Endothelial cell of umbilical vein (primary cell): ENCODE measurements around the gene IRF2BP1. TPM values are rescaled to one million over a fixed set of nuclear protein-coding genes. Genes with fewer than 3 reads are reported as not detected.

ENCODE experiments used
- BruUV-seq: library from RNA; stranded (reverse); fragments of 400-500 nt; replicated peaks from 2 replicates; lab custom pipeline; 2021; lab: Mats Ljungman, UMichigan
- CTCF ChIA-PET: fragments of 300-600, 350-600 bp; sonication (Branson Sonifier 250); formaldehyde crosslinking; loops from one replicate; lab custom pipeline; 2021; ENCODE audit warnings: antibody characterized with exemption, inconsistent platforms; lab: Charles Lee
- POLR2A ChIA-PET: fragments of 300-600, 350-600 bp; sonication (Branson Sonifier 250); formaldehyde crosslinking; loops from one replicate; lab custom pipeline; 2021; ENCODE audit warnings: antibody characterized with exemption, inconsistent platforms; lab: Charles Lee
- DNase-seq: peaks from one replicate; pipeline ENCODE4 v3.0.0-alpha.2; 2011; ENCODE audit warnings: low read depth, low spot score
- FAIRE-seq: peaks from 2 replicates; lab custom pipeline; 2011; peaks lifted over from hg19 to GRCh38; lab: Jason Lieb, UNC
- H2AFZ ChIP-seq: 2 replicates; pipeline ENCODE4 v1.6.0; 2012; ENCODE audit warnings: low read depth, low read length, control low read depth, inconsistent platforms
- H3K27ac ChIP-seq: 2 replicates; pipeline ENCODE4 v1.5.1; 2011; ENCODE audit warnings: low read depth, mild to moderate bottlenecking, control low read depth, low read length, moderate library complexity; ENCODE audit not compliant: insufficient read depth
- H3K27me3 ChIP-seq, 2 experiments: 2 replicates each; pipeline versions ENCODE4 v1.6.0 to v1.6.1; 2011; ENCODE audit warnings: low read length in 2 of 2, mixed read lengths in 1 of 2; ENCODE audit not compliant: control insufficient read depth in 2 of 2, insufficient read depth in 2 of 2
- H3K36me3 ChIP-seq, 2 experiments: 2 replicates in 1 of 2; 3 replicates in 1 of 2; pipeline ENCODE4 v1.5.1; 2011; ENCODE audit warnings: low read length in 2 of 2, mild to moderate bottlenecking in 1 of 2, moderate library complexity in 1 of 2; ENCODE audit not compliant: control insufficient read depth in 2 of 2, insufficient read depth in 2 of 2; ENCODE audit errors: extremely low read depth in 1 of 2
- H3K4me1 ChIP-seq: 3 replicates; pipeline ENCODE4 v1.5.1; 2011; ENCODE audit warnings: mild to moderate bottlenecking, low read length; ENCODE audit not compliant: control insufficient read depth, insufficient read depth; ENCODE audit errors: extremely low read depth
- H3K4me2 ChIP-seq: 2 replicates; pipeline ENCODE4 v1.6.1; 2011; ENCODE audit warnings: low read length, control low read depth, mixed read lengths; ENCODE audit not compliant: insufficient read depth
- H3K4me3 ChIP-seq, 3 experiments: fragments of 200-600 bp in 1 of 3; sonication (generic), shearing (Covaris generic) in 1 of 3; replicated peaks in 1 of 3; 2 replicates each; pipeline ENCODE4 v1.5.1; 2011 to 2016; ENCODE audit warnings: control low read depth in 3 of 3, low read length in 3 of 3, mild to moderate bottlenecking in 2 of 3, inconsistent platforms in 1 of 3, low read depth in 1 of 3, moderate library complexity in 1 of 3; ENCODE audit not compliant: insufficient read depth in 1 of 3
- H3K79me2 ChIP-seq: 2 replicates; pipeline ENCODE4 v1.6.0; 2012; ENCODE audit warnings: low read length, inconsistent platforms; ENCODE audit not compliant: control insufficient read depth, insufficient read depth
- H3K9ac ChIP-seq: replicated peaks from 2 replicates; pipeline ENCODE3; 2011; ENCODE audit warnings: low read length, control low read depth; ENCODE audit not compliant: insufficient read depth; ENCODE audit errors: extremely low read depth
- H3K9me1 ChIP-seq: replicated peaks from 3 replicates; pipeline ENCODE4 v1.6.0; 2011; ENCODE audit warnings: mild to moderate bottlenecking, low read length; ENCODE audit not compliant: control insufficient read depth, insufficient read depth; ENCODE audit errors: extremely low read depth
- H3K9me3 ChIP-seq: replicated peaks from 2 replicates; pipeline ENCODE4 v1.5.1; 2012; ENCODE audit warnings: low read length, inconsistent platforms; ENCODE audit not compliant: control insufficient read depth, insufficient read depth
- H4K20me1 ChIP-seq: replicated peaks from 2 replicates; pipeline ENCODE3; 2011; ENCODE audit warnings: mild to moderate bottlenecking, low read length; ENCODE audit not compliant: control insufficient read depth, insufficient read depth; ENCODE audit errors: extremely low read depth
- CTCF ChIP-seq, 2 donors: IDR thresholded peaks; 1 replicate in 1 of 2; 2 replicates in 1 of 2; pipeline ENCODE4 v1.5.1; 2011; ENCODE audit warnings: low read length in 2 of 2, mild to moderate bottlenecking in 2 of 2, moderate library complexity in 2 of 2, control low read depth in 1 of 2, inconsistent platforms in 1 of 2, low read depth in 1 of 2; ENCODE audit not compliant: insufficient read depth in 1 of 2; ENCODE audit errors: extremely low read depth in 1 of 2
- FOS ChIP-seq: IDR thresholded peaks from 2 replicates; pipeline ENCODE4 v1.6.1; 2011; ENCODE audit warnings: mild to moderate bottlenecking, low read length, moderate library complexity, borderline replicate concordance; ENCODE audit not compliant: insufficient read depth
- POLR2A ChIP-seq: IDR thresholded peaks from 2 replicates; pipeline ENCODE4 v1.6.1; 2012; ENCODE audit warnings: low read depth, mild to moderate bottlenecking, control low read depth, low read length
- POLR2AphosphoS5 ChIP-seq: IDR thresholded peaks from 2 replicates; pipeline ENCODE4 v1.6.1; 2012; ENCODE audit warnings: low read depth, mild to moderate bottlenecking, control low read depth, low read length, moderate library complexity; ENCODE audit not compliant: insufficient read depth
- dilution Hi-C: fragments of 300-500 bp; cut with MboI; formaldehyde crosslinking; loops from one replicate; pipeline ENCODE4 v1.15.0; 2019; ENCODE audit warnings: low sequenced_read_pairs; ENCODE audit not compliant: extremely low pct_ligation_motif_present
- intact Hi-C: fragments of 100-400 bp; cut with micrococcal nuclease; formaldehyde crosslinking; loops from one replicate; pipeline ENCODE4 v1.10.0; 2022
- polyA plus RNA-seq, 4 experiments: library from polyadenylated mRNA; depleted of rRNA in 3 of 4; stranded (reverse) in 3 of 4; unstranded in 1 of 4; fragments of >200 nt; gene quantifications; 2 replicates each; pipeline versions ENCODE4 v1.2.1 to v1.2.3, GENCODE V29; 2011 to 2012; ENCODE audit warnings: missing spikeins in 1 of 4
- total RNA-seq: library from RNA; stranded (reverse); gene quantifications from 2 replicates; pipeline ENCODE4 v1.2.3, GENCODE V29; 2021

Gene IRF2BP1
- total and polyA plus RNA-seq, 2 donors (not counting 3 experiments of a cell fraction or from before 2014, with no cell fraction given): 12.3 to 17.5 TPM

GRCh38 chr19:45881909-45882528 lies 3.9 kb downstream of the IRF2BP1 start:
- no peaks in the 10 kb centered on the region for H3K27me3 ChIP-seq
- H3K79me2 ChIP-seq: peaks cover 3% of the 10 kb centered on the region
- dilution Hi-C loops: no loop called here
- TF ChIP-seq CTCF (IDR thresholded peaks at IDR 0.05; ENCODE audit: extremely low read depth in 1 of 2, insufficient read depth in 1 of 2, low read depth in 1 of 2, low read length in 2 of 2): no peak
- TF ChIP-seq POLR2AphosphoS5: no peak
- TF ChIP-seq FOS: no peak
- TF ChIP-seq POLR2A: no peak
- no peak overlapping the region for H3K9ac ChIP-seq
- ChIA-PET CTCF (interaction anchor here (1.3 to 2.2 kb wide), 4 partner anchors 14 to 383 kb away, joined by 3 to 24 read pairs (median 9); partner anchors contain the start of genes FOXA3 and SYMPK), POLR2A (interaction anchor here (1.0 kb wide), 1 partner anchor 17 kb away, joined by 3 read pairs; no protein-coding TSS in a partner anchor)
- H4K20me1 ChIP-seq: no peaks in the 10 kb centered on the region
- no peak overlapping the region for H2AFZ ChIP-seq
- H3K27ac ChIP-seq: no peak overlapping the region
- peaks cover 8% of the 10 kb centered on the region for H3K4me1 ChIP-seq
- intact Hi-C loops: no loop called here
- DNase-seq (no peak), FAIRE-seq (no peak)
- BruUV-seq: no TSS peak
- no peaks in the 10 kb centered on the region for H3K9me1 ChIP-seq
- no peaks in the 10 kb centered on the region for H3K36me3 ChIP-seq
- H3K9me3 ChIP-seq: no peaks in the 10 kb centered on the region
- no peak overlapping the region for H3K4me3 ChIP-seq
- H3K4me2 ChIP-seq: no peak overlapping the region
